T-helper 1 cell treated with Interleukin-12 subunit alpha and Interleukin-12 subunit beta and Interleukin-4 antibody, amounts not matched to agents 30 ng/mL and 1 ng/mL, for 36 hours (primary cell): Measurements from ENCODE around the gene PWP1. TPM values are rescaled to one million over a fixed set of nuclear protein-coding genes. Genes with fewer than 3 reads are reported as not detected.

Experiments
- intact Hi-C: fragments of 100-400 bp; cut with micrococcal nuclease; formaldehyde crosslinking; loops from one replicate; pipeline ENCODE4 v1.15.1; 2024
- total RNA-seq: library from RNA; stranded (reverse); gene quantifications from 2 replicates; pipeline ENCODE4 v1.2.3, GENCODE V29; 2022

PWP1 gene
- total RNA-seq = 40.3 and 43.1 TPM in 2 replicates

DNA sequence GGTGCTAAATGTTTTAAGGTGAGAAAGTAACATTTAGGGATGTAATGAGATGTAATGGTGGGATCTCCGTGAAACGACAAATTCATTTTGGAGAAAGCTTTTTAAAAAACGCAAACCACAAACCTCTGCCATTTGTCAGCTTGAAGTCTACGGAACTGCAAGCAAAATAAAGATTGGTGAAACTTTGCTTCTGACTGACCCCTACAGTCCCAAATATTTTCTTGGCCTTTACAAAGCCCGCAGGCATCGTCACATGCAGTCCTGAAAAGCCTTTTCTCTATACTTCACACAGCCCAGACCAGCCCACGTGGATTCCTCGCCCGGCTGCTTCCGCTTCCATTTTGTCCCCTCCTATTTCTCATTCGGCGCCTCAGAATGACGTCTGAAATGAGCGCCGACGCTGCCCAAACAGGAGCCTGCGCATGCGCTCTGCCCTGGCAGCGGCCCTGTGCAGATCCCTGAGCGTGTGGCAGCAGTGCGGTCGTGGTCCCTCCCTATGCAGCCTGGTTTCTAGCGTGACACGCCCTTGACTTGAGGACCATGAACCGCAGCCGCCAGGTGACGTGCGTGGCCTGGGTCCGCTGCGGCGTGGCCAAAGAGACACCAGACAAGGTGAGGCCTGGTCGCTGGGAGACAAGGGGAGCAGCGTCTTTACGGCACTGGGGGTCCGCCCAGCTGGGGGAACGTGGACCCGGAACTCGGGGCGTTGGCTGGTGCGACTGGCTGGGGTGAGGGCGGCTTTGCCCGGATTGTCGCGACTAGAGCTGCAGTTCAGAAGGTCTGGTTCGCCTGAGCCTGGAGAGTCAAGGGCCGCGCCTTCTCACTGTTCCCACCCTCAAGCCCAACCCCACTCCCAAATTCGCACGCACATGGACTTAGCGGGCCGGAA, at the start of gene PWP1:
Gene PWP1, plus strand, starts transcription at position 440 of the 889 bp plus-strand sequence. Its CDS starts 101 bp downstream, at position 541.
- intact Hi-C loops = loop anchor here (1.0 to 10.0 kb wide), 16 partner anchors 9 to 1467 kb away; partner anchors contain the start of genes CORO1C, CRY1, FICD and MTERF2

DNA sequence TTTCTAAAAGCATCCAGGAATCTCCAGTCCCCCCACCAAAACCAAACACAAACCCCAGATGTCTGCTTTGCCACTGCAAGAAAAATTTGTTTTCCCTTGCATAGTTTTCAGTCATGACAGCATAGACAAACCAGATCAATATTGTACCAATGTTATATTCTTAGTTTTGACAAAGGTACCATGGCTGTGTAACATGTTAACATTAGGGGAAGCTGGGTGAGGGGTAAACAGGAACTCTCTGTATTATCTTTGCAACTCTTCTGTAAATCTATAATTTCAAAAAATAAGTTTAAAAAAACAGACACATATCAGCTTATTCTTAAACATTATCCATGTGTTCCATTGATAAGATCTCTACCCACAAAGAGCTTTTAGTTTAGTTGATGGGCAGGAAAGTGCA, 44.4 kb upstream of the PWP1 start:
- intact Hi-C loops = no loop called here

DNA sequence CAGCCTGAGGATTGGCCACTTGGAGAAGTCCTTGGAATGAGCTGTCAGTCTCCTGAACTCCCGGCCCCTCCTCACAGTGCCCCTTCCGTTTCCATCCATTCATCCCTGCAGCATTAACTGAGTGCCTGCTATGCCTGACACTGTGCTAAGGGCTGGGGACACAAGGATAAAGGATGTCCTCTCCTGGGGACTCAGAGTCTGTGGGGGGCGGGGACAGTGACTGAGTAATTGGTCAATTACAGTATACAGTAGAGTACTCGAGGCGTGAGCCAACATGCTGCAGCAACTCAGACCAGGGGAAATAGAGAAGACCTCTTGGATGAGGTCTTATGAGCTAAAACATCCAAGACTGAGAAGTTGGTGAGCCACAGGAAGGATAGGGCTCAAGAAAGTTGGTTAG, 43.4 kb upstream of the PWP1 start:
- intact Hi-C loops = no loop called here

DNA sequence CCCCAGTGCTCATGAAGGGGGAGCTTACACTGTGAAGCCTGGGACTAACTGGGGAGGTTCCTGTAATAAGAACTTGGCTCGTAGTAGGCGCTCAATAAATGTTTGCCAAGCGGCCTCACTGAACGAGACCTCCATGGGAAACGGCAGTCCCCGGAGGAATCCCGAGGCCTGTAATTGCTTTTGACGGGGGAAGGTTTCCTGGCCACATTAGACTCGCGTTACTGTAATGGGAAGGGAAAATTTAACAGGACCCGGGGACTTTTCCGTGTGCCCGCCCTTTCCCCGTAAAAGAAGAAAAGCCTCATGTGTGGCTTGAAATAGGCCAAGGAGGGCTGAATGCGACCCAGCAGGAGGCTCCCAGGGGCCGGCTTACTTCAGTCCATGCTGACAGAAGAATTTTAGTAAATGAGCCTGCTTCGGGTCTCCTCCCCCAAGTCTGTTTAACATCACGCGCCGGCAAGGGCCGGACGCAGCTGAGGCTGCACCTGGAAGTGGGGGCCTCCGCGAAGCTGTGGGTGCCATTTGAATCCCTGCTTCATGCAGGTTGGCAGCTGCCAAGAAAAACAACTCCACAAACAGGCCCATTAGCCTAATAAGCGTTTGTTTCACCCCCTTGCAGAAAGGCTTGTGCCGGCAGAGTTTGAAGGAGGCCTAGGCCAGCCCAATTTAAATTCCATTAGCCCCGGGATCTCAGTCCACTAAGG, 39.8 kb upstream of the PWP1 start:
- intact Hi-C loops = no loop called here

DNA sequence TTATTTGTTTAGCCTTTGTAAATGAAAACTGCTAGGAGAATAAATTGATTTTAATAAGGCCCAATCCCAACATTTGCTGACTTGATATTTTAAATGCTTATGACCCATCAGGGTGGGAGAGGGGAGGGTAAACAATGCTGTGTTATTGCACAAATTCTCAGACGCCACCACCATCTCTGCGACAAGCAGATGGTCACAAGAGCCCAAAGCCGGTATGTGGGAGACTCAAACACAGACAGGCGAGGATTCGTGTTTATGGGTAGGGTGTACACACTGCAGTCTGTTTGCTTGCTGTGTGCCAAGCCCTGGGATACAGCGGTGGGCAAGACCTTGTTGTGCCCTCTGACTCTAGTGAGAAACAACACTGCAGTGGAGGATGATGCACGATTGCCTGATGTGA, 39.2 kb upstream of the PWP1 start:
- intact Hi-C loops = no loop called here

DNA sequence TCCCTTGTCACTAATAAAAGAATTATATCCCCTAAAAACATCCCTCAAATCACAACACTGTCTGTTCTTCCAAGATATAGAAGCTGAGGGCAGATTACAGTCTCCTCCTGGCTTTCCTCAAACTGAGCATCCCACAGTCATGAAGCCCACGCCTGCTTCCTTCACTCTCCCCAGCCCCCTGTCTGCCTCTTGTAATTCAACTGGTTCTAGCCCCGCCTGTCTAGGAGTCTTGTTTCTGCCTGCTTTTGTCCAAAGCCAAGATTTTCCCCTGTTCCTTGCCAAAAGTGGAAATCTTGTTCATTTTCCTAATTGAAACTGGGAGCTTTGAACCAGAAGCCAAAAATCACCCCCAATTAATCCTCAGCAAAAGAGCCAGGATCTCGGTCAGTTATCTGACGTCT, 35.9 kb upstream of the PWP1 start:
- intact Hi-C loops = no loop called here

DNA sequence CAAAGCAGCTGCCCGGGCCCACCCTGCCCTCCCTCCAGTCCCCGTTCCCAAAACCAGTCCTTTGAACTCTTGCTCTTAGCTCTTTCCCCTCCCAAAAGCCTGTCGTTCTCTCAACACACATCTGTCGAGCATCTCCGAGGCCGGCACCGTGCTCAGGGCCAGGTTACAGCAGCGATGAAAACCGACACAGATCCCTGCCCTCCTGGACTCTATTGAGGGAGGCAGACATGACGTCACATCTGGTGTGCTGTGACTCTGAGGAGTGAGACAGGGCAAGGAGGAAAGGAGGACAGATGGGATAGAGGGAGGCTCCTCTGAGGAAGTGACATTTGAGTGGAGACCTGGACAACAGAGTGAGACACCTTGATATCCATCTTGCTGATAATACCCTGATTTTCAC, 34.6 kb upstream of the PWP1 start:
- intact Hi-C loops = no loop called here

DNA sequence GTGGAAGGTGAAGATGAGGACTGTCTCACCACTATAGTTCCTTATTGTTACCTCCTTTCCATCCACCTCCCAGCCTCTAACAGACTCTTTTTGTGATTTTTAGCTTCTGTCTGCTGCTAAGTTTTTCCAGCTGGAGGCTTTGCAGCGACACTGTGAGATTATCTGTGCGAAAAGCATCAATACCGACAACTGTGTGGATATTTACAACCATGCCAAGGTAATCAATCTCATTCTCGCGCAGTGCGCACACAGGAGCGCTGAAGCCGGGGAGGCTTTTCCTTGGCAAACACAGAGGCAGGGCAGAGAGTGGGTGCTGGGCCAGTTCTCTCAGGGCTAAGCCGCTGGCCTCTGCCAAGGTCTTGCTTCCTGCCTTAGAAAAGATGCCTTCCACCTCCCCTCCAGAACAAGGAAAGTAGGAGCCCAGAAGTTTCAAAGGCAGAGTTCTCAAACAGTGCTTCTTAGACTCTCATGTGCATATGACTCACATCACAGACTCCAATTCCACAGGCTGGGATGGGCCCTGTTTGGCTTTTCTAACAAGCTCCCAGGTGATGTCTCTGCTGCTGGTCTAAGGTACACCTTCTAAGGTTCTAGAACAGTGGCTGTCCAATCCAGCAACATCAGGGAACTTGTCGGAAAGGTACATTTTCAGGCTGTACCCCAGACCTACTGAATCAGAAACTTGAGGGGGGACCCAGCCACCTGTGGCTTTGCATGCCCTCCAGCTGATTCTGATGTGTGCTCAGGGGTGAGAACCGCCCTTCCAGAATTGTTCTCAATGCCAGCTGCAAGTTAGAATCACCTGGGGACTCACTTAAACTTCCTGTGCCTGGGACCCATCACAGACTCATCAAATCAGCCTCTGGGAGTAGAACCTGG, 33.8 kb upstream of the PWP1 start:
- intact Hi-C loops = no loop called here

DNA sequence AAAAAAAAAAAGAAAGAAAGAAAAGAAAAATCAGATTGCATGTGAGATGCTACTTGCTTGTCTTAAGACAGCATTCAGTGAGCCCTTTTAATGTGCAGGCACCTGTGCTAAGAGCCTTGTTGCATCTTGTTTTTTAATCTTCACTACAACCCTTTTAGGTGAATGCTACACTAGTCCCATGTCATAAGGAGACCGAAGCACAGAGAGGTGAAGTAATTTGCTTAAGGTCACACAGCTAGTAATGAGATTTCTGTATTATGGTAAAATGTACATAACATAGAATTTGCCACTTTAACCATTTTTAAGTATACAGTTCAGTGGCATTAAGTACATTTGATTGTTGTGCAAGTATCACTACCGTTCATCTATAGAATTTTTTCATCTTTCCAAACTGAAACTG, 32.1 kb upstream of the PWP1 start:
- intact Hi-C loops = no loop called here

DNA sequence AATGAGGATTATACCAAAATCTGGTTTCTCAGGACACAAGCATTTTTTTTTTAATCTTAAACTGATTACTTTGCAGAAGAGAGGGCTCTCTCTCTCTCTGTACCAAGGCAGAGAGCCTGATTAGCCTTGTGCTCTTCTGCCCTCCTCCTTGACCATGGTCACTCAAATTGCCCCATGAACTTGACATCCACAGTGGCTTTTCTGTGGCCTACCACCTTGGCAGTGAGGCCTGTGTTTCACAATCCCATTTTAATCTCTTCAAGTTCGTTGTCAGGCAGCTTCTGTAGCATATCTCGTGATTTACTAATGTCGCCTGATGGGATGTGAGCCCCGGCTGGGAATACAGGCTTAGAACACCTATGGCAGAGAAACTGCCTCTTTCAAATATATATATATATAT, 30.7 kb upstream of the PWP1 start:
- intact Hi-C loops = no loop called here

DNA sequence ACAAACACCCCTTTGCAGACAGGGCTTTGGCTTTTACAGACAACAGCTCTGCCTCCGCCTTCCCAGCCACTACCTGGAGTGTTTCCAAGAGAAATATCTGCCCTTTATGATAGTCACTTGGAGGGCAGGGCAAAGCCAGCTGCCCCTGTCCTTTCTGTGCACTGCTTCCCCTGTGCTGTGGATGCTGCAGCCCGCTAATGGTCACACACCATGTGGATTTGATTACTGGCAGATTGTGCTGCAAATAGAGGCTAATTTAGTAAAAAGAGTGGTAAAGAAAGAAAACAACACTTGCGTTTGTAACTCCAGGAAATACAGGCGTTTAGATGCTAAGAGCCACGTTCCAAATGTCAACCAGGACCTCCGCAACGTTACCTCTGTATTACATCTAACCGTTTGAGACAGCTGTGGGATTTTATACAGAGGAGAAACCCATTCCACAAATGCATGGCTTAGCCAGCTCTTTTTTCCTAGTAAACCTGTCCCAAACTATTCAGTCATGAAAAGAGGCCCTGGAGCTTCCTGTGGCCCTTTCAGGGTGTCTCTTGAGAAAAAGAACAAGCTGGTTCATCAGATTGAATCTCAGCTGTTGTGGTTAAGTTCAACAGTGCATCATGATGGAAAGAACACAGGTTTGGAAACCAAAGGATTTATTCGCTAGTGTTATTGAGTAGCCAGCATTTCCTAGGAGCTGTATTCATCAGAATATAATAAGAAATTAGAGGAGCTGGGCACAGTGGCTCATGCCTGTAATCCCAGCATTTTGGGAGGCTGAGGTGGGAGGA, 30.1 kb upstream of the PWP1 start:
- intact Hi-C loops = no loop called here

DNA sequence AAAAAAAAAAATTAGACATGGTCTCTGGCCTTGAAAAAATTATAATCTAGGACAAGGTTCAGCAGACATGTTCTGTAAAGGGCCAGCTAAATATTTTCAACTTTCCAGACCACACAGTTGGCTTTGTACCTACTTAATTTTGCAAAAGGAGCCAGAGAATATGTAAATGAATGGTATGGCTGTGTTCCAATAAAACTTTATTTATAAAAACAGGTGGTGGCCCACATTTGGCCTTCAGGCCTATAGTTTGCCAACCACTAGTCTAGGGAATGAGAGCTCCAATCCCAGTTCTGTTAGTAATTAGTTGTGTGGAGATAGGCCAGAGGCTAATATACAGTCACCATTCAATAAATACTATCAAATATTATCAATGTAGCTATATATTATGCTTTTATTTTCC, 29.3 kb upstream of the PWP1 start:
- intact Hi-C loops = no loop called here

DNA sequence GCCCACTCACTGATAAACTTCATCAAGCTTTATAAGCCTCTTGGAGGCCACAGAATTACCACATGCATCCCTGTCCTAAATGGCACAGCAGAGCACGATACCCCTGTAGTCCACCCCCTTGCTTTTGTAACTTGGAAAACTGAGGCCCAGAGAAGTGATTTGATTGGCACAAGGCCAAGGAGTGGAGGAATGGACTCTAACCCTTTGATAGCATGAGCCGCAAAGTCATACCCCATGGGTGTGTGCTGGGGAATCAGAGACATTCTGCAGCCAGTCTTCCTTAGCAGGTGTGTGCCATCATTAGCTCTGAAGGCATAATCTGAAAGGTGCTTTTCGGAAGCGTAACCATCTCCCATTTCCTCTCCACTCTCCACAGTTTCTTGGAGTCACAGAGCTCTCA, 28.5 kb upstream of the PWP1 start:
- intact Hi-C loops = no loop called here

DNA sequence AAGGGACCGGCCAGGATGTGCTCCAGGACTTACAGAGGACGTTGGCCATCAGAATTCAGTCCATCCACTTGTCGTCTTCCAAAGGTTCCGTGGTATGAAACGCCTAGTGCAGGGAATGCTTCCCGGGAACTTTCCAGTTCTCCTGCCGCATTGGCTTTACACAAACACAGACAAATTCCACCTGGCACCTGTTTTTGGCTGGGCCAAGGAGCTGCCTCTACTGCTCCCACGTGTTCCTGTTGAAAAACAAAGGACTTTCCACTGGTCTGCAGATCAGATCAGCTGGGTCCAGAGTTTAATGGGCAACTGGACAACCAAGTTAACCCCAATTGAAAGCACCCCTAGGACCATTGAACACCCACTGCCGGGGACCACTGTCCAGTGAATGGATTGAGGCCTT, 28.0 kb upstream of the PWP1 start:
- intact Hi-C loops = no loop called here

DNA sequence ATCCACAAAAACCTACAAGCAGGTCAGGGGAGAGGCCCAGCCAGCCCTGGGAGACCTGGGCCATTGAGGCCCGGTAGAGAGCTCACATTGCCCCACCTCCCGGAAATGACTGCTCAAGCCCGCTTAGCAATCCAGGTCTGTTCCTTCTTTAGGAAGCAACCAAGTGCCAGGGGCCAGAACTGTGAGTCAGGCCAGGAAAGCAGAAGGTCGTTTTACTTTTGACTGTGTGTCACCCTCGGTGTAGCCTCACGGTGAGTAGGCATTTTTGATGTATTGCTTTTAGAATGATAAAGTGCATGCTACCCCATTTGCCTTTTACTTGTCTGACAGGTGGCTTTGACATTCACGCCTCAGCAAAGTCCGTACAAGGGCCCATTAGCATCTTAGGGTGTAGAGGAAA, 25.4 kb upstream of the PWP1 start:
- intact Hi-C loops = no loop called here

DNA sequence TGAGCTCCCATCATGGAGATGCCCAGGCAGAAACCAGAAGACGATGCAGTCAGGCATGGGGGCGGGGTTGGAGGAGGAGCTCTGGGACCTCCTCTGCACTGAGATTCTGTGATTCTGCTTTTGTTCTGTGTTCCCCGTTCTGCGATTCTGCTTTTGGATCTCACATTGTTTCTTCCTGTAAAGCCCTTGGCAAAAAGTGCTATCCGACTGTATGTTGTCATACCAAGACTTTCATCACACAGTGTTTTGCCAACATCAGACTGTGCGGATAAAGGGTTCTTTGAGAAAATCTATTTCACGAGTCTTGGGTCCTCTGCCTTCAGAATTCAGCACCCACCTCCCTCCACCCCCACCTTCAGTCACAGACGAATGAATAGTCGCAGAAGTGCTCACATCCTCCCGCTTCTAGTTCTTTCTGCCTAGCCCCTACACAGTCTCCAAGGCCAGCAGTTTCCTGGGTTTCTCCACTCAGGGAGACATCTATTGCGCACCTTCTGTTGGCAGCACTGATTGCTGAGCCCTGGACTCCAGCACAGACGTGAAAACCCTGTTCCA, 24.7 kb upstream of the PWP1 start:
- intact Hi-C loops = no loop called here

DNA sequence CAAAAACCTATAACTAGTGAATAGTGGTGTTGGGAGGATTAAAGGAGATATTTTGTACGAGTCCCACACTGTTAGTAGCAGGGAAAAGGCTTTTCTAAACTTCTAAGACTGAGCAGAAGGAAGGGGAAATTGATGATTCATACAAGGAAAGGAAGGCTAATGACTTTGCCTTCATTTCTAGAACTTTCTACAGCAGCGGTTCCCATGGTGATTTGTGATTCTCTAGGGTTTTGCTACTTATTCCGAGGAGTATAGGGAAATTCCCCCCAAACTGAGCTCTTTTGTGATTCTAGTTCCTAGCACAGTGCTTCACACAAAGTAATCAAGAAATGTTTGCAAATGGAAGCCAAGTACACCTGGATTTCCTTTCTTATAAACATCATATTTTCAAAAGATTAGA, 23.8 kb upstream of the PWP1 start:
- intact Hi-C loops = no loop called here

DNA sequence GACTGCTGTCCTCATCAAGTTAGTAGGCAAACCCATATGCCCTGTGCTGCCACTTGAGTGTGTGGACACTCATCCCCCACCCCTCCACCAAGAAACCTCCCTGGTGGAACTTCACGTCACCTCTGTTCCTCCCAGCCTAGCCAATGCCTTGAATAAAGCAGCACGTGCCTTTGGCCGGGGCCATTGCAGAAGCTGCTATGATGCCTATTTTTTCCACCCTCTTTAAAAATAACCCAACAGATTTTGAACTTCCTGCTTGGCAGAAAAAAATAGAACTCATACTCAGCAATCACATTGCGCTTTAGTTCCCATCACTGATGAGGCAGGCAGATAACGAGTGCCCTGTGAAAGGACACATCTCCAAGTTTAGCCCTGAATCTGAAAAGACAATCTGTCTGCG, 23.1 kb upstream of the PWP1 start:
- intact Hi-C loops = no loop called here

DNA sequence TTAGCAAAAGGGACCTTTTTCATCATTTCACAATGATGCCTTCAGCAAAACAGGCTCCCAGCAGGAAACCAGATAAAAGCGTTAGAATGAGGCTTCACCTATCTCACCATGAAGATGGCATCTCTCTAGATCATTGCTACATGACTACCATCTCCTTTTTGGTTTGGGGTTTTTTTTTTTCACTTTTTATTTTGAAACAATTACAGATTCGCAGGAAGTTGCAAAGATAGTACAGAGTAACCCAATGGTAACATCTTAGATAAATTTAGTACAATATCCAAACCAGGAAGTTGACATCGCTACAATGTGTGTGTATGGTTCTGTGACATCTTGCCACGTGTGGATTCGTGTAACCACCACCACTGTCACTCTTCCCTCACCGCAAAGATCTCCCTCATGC, 22.3 kb upstream of the PWP1 start:
- intact Hi-C loops = no loop called here

DNA sequence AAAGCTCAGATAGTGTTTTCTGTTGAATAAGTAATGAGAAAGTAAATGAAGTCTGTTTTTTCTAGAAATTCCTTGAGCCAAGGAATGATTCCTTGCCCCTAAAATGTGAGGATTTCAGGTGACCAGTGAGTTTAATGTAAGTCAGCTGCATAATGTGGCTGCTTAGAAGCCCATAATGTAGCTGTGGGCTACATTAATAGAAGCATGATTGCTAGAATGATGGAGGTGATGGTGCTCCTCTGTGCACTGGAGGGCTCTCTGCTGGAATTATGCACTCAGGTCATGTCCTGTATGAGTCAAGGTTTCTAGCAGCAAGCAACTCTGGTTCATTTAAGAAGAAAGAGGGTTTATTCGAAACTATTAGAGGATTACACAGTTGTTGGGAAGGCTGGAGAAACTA, 19.6 kb upstream of the PWP1 start:
- intact Hi-C loops = no loop called here

DNA sequence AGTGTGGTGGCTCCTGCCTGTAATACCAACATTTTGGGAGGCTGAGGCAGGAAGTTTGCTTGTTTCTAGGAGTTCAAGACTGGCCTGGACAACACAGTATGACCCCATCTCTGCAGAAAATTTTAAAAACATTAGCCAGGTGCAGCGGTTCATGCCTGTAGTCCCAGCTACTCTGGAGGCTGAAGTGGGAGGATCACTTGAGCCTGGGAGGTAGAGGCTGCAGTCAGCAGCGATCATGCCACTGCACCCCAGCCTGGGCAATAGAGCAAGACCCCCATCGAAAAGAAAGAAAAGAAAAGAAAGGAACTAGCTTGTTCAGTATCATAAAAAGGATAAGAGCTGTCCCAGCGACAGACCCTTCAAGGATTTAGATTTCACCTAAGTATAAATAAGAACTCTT, 18.1 kb upstream of the PWP1 start:
- intact Hi-C loops = no loop called here
